ENCODE measurements around the gene TXNDC11. TPM values are rescaled to one million over a fixed set of nuclear protein-coding genes. Genes with fewer than 3 reads are reported as not detected.

TXNDC11 gene
- total RNA-seq, 1 donor from 2014 or later, result 33.6 TPM

DNA sequence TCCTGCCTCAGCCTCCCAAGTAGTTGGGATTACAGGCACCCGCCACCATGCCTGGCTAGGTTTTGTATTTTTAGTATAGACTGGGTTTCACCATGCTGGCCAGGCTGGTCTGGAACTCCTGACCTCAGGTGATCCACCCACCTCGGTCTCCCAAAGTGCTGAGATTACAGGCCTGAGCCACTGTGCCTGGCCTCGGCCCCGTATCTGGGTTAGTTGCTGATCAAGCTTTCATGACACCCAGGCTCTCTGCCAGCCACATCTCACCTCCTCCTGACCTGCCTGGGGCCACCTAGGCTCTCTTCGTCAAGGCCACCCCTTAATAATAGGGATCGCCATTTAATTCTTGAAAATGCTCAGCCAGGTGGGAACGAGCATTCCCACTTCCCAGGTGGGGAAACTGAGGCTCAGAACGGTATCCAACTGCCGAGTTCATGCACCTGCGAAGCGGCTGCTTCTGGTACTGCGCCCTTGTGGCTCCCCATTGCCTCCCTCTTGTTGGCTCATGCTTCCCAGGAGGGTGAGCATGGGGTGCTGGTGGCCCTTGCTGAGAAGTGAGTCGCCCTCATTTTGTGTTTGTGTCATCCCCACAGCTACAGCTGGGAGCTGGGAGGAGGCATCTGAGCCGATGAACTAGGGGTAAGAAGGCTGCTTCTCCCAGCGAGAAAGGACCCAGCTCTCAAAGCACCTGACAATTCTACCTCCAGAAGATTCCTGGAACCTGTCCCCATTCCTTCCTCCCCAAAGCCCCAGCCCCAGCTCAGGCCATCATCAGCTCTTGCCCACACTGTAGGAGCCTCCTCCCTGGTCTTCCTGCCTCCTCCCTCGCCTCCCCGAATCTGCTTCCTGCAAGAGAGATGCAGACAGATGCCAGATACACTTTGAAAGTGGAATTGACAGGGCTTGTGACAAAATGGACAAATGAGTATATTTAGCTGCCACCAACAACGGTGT is 91.7 kb downstream of the TXNDC11 start:
- DNase-seq, result no peak

DNA sequence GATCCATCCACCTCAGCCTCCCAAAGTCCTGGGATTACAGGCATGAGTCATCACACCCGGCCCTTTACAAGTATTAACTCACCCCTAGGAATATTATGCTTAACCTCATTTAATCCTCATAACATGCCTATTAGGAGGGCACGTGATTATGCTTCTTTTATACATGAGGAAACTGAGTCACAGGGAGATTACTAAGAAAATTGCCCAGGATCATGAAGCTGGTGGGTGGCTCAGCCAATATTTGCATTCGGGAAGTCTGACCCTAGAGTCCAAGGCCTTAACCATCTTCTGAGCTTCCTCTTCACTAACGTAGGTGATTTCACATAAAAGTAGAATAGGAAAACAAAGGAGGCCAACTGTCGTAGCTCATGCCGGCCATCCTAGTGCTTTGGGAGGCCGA is 93.4 kb downstream of the TXNDC11 start:
- DNase-seq, result no peak

DNA sequence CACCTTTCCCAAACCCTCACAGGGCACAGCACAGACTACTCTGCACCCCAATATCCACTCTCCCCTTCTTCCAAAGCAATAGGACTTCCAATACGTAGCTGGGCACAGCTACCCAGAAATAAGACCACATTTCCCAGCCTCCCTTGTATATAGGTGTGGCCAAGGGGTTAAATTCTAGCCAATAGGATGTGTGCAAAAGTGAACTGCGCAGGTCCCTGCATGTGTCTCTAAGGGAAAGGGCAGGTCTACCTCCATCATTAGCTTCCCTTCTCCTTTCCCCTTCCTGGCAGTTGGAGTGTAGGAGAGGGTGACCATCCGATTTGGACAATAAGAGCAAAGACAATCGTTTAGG is 99.9 kb downstream of the TXNDC11 start:
- DNase-seq, result no peak

DNA sequence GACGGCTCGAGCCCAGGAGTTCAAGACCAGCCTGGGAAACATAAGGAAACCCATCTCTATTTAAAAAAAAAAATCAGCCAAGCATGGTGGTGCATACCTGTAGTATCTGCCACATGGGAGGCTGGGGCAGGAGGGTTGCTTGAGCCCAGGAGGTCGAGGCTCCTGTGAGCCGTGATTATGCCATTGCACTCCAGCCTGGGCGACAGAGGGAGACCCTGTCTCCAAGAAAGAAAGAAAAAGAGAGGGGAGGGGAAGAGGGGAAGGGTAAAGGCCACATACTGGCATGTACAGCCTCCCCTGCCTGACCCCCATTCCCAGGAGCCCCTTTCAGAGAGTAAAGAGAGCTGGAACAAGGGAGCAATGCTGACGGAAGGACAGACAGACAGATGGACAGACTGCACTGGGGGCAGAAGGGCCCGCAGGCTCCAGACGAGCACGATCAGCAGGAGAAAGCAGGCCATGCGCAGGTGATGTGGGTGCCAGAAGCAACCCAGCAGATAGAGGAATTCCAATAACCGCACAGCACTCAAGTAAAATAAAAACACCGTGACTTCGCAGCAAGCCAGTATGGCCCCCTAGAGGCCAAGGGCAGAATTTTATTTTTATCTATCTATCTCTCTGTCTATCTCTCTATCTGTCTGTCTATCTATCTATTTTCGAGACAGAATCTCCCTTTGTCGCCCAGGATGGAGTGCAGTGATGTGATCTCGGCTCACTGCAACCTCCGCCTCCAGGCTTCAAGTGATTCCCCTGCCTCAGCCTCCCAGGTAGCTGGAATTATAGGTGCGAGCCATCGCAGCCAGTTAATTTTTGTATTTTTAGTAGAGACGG is 101.5 kb downstream of the TXNDC11 start:
- peak; percentile 82 for DNase-seq

DNA sequence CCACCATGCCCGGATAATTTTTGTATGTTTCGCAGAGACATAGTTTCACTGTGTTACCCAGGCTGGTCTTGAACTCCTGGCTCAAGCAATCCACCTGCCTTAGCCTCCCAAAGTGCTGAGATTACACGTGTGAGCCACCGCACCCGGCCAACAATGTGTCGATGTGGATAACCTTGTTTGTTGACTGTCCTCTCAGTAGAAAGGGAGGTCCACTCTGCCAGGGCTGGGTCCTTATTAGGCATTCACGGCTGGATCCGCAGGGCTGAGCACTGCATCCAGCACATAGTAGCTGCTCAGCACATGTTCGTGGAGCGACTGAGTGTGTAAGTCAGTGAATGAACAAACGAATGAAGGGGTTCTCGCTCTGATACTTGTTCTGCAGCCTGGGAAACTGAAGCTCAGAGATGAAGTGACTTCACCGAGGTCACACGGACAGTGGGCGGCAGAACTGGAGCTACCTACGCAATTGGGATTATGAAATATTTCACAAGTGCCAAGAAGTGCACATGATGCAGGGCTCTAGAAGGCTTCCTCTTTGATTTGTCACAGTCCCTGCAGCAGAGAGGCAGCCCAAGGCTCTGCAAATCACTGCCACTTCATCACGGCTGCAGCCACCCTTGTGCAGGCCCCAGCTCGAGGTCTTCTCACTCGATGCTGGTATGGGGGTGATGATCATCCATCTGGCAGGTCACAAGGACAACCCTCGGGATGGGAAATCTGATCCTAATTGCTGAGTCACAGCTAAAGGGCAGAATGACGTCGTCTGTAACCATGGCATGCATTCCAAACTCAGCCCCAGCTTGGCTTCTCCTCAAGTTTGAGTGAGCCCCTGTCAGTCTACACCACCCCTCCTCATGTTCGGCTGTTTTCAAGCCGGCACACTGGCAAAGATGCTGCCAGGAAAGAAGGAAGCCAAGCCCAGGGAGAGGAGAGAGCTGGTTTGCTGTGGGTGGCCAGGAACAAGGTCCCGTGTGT is 102.4 kb downstream of the TXNDC11 start:
- DNase-seq, result peak; percentile 95

DNA sequence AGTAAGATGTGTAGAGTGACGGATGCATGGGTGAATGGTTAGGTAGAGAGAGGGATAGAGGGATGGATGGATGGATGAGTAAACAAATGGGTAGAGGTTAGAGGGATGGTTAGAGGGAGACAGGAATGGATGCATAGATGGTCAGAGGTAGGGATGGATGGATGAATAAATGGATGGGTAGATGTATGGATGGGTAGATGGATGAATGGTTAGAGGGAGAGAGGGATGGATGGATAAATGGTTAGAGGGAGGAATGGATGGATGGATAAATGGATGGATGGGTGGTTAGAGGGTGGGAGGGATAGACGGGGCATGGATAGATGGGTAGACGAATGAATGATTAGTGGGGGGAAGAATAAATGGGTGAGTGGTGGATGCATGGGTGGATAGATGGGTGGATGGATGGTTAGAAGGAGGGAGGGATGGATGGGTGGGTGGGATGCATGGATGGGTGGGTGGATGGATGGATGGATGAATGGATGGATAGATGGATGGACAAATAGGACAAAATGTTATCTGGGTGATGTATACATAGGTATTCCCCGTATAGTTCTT is 103.6 kb downstream of the TXNDC11 start:
- DNase-seq, result no peak

DNA sequence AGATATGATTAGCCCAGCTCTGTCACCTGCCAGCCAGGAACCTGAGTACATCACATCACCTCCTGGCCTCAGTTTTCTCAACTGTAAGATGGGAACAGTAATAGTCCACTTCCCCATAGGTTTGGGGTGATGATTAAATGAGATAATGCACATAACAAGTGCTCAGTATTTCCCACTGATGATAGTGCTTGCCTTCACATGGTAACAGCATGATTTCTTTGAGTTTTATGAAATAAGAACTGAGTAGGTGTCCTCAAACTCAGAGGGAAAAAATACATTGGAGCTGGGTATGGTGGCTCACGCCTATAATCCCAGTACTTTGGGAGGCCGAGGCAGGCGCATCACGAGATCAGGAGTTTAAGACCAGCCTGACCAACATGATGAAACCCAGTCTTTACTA is 104.5 kb downstream of the TXNDC11 start:
- DNase-seq, result no peak

DNA sequence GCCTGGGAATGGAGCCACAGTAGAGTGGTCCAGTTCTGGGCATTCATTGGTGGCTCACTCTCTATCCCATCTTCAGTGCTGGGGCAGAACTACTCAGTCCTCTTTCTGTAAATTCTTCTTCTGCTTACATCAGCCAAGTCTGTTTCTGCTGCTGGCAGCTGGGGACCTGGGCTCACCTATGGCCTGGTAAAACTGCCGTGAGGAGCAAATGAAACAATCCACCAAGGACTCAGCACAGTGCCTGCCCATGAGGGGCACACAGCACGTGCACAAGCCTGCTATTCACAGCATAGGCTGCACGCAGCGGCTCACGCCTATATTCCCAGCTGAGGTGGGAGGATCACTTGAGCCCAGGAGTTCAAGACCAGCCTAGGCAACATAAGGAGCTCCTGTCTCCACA is 105.3 kb downstream of the TXNDC11 start:
- DNase-seq, result no peak

DNA sequence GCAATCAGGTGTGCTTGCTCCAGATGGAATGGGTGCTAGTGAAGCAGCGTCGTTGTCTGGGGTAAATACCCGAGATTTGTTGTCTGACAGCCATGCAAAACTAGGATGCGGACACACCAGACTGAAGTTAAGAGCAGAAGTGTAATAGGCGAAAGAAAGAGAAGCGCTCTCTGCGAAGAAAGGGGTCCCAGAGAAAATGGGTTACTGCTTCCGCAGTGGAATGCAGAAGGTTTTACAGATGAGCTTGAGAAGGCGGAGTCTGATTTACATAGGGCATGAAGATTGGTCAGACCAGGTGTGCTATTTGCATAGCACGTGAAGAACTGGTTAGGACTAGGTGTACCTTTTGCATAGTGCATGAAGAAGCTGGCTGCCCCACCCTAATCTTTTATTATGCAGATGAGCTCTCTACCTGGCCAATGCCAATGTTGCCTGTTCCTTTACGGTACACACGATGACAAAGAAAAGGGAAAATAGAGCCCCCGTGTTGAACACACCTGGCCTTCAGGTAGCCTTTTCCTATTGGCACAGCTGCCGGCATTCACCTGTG is 106.4 kb downstream of the TXNDC11 start:
- peak; percentile 68 for DNase-seq

DNA sequence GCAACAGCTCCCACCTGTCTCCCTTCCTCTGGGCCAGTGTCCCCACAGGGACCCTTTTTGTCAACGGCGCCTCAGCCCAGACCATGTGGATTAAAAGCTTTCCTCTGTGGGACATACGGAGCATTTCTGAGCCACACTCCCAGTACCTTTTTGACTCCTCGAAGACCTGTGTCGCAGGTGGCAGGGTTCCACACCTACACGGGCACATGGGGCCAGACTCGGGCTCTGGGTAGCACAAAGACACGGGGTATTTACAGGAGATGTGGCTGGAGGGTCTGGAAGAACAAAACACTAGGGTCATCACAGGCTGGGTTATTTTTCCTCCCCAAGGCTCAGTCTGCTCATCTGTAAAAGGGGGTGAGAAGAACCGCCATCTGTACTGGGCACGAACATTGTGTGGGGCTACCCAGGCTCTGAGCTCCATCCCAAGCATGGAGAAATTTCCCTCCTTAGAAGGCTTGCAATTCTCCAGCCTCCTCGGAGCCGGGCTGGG is 106.9 kb downstream of the TXNDC11 start:
- DNase-seq, result no peak

DNA sequence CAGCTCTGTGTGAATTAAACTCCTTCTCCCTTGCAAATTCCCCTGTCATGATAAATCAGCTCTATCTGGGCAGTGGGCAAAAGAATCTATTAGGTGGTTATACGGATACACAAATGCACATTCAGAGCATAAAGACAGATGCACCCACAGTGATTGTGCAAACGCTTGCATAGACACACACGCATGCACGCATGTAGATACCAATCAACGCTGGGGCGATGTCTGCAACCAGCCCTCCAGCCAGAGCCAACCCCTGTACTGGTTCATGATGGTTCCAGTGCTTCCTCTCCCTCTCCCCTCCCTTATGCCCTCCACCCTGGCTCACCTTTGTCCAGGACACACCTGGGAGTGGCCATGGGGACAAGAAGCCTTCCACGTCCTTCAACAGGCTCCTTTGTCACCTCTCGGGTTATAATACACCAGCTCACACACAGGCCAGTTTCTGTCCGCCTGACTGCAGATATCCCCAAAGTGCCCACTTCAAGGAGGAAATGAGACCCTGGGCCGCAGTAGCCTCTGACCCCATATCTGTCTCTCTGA is 107.5 kb downstream of the TXNDC11 start:
- DNase-seq, result no peak

DNA sequence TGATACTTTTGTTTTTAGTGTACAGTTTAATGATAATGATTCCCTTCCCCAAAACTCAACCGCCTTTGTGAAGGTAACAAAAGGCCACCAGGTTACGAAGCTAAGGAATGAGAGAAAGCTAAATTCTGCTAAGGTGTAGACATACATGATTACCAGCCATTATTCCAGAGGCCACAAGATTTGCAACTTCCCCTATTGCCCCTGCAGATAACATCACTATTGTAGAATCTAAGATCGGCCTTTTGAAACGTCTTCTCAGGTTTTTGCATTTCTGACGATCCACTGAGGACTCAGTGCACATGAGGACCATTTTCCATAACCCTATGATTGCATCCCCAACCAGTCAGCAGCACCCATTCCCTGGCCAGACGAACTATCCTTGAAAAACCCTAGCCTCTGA is 108.3 kb downstream of the TXNDC11 start:
- no peak for DNase-seq

DNA sequence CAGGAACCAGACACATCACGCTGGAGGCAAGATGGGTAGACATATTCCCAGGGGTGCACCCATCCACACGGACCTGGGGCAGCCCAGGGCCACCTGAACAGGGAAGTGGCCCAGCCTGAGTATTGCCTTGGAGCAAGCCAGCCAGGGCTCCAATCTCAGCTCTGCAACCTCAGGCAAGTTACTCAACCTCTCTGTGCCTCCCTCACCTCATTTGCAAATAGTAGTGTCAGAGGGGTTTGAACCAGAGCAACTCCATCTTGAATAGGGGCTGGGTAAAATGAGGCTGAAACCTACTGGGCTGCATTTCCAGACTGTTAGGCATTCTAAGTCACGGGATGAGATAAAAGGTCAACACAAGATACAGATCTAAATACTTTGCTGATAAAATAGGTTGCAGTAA is 109.5 kb downstream of the TXNDC11 start:
- no peak for DNase-seq

DNA sequence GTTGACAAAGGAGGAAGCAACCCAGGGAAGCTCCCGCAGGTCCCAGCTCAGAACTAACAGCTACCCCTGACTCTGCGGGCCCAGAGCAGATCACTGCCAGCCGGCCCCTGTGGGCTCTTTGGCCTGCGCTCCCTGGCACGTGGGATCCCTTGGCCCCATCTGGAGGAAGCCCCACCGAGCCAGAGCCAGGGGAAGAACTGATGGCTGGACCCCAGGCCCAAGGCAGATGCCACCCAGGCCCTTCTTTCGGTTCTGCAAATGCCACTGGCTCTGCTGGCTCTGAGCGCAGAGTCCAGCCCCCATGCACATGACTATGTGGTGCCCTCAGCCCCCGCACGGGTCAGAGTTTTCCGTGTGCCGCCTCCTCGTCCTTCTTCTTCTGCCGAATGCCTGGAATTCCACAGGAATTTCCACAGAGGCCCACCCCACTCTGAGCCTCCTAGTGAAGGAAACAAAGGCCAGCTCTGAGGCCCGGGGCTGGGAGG is 110.2 kb downstream of the TXNDC11 start:
- peak; percentile 74 for DNase-seq

DNA sequence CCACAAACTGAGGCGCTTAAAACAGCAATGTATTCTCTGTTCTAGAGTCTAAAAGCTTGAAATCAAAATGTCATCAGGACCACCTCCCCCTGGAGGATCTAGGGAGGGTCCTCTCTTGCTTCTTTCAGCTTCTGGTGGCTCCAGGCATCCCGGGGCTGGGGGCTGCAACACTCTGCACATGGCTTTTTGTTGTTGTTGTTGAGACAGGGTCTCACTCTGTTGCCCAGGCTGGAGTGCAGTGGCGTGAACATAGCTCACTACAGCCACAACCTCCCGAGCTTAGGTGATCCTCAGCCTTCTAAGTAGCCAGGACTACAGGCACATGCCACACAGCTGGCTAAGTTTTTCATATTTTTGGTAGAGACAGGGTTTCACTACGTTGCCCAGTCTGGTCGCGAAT is 111.4 kb downstream of the TXNDC11 start:
- no peak for DNase-seq

DNA sequence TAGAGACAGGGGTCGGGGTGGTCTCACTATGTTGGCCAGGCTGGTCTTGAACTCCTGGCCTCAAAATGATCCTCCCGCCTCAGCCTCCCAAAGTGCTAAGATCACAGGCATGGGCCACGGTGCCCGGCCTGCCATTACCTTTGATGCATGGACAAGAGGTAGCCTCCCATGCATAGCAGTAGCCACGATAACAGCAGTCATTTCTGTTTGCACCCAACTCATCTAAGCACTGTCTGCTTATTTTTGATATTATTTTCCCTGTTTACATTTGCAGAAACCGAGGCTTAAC is 111.9 kb downstream of the TXNDC11 start:
- no peak for DNase-seq

DNA sequence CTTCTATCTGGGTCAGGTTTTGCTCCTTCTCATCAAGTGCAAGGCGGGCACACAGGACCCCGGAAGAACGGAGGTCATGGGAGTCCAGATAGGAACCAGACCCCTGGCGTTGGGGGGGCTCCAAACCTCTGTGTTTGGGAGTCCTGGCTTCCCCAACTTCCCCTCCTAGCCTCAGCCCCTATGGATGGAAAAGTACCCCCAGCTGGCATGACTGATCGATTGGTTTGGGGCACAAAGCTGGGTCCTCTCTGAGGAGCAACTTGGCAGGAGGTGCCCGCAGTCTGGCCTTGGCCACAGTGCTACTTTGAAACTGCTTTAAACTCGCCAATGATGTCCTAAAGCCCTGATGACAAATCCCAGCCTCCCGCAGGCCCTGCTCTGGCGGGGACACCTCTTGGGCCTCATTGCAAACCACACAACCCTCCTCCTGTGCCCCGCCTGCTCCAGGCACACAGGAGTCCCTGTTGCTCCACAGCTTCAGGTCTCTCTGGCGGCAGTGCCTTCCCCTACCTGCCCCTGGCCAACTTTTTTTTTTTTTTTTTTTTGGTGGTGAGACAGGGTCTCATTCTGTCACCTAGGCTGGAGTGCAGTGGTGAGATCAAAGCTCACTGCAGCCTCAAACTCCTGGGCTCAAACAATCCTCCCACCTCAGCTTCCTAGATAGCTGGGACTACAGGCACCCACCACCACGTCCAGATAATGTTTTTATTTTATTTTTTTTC is 112.5 kb downstream of the TXNDC11 start:
- DNase-seq, result peak; percentile 84

Data from tongue (tissue), 2 donors.